ENCODE measurements around the gene ALPI. TPM values are rescaled to one million over a fixed set of nuclear protein-coding genes. Genes with fewer than 3 reads are reported as not detected.

ALPI gene
- total and polyA plus RNA-seq, 9 of the 15 experiments (the other 6 are each of a cell fraction or from before 2014, with no cell fraction given) = not detected

GRCh38 chr2:232506709-232507108, 50.8 kb downstream of the ALPI start (continued):
- TF ChIP-seq TCFL5 (CRISPR knock-in tag; conservative IDR thresholded peaks at IDR 0.05) = no peak
- TF ChIP-seq, protein P1, sequence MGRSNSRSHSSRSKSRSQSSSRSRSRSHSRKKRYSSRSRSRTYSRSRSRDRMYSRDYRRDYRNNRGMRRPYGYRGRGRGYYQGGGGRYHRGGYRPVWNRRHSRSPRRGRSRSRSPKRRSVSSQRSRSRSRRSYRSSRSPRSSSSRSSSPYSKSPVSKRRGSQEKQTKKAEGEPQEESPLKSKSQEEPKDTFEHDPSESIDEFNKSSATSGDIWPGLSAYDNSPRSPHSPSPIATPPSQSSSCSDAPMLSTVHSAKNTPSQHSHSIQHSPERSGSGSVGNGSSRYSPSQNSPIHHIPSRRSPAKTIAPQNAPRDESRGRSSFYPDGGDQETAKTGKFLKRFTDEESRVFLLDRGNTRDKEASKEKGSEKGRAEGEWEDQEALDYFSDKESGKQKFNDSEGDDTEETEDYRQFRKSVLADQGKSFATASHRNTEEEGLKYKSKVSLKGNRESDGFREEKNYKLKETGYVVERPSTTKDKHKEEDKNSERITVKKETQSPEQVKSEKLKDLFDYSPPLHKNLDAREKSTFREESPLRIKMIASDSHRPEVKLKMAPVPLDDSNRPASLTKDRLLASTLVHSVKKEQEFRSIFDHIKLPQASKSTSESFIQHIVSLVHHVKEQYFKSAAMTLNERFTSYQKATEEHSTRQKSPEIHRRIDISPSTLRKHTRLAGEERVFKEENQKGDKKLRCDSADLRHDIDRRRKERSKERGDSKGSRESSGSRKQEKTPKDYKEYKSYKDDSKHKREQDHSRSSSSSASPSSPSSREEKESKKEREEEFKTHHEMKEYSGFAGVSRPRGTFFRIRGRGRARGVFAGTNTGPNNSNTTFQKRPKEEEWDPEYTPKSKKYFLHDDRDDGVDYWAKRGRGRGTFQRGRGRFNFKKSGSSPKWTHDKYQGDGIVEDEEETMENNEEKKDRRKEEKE (IDR thresholded peaks at IDR 0.05; ENCODE audit: borderline replicate concordance in 1 of 2, control insufficient read depth in 1 of 2, low read depth in 2 of 2, low read length in 1 of 2) = no peak
- no peak for TF ChIP-seq ELF2 (CRISPR knock-in tag; IDR thresholded peaks at IDR 0.05)
- no peak for TF ChIP-seq FOXO4 (CRISPR knock-in tag; IDR thresholded peaks at IDR 0.05)
- no peak for TF ChIP-seq C11orf30 (IDR thresholded peaks at IDR 0.05; ENCODE audit: low read depth)
- TF ChIP-seq, protein P2, sequence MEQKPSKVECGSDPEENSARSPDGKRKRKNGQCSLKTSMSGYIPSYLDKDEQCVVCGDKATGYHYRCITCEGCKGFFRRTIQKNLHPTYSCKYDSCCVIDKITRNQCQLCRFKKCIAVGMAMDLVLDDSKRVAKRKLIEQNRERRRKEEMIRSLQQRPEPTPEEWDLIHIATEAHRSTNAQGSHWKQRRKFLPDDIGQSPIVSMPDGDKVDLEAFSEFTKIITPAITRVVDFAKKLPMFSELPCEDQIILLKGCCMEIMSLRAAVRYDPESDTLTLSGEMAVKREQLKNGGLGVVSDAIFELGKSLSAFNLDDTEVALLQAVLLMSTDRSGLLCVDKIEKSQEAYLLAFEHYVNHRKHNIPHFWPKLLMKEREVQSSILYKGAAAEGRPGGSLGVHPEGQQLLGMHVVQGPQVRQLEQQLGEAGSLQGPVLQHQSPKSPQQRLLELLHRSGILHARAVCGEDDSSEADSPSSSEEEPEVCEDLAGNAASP (IDR thresholded peaks at IDR 0.05) = no peak
- TF ChIP-seq ZNF586 (CRISPR knock-in tag; conservative IDR thresholded peaks at IDR 0.05) = no peak
- no peak for TF ChIP-seq BACH1 (tag; IDR thresholded peaks at IDR 0.05)
- TF ChIP-seq CBX3 (IDR thresholded peaks at IDR 0.05; ENCODE audit: borderline replicate concordance in 1 of 2, low read length in 2 of 2) = no peak
- no peak for TF ChIP-seq CAMTA2 (CRISPR knock-in tag; conservative IDR thresholded peaks at IDR 0.05)

All from K562 (cell line).